ENCODE data around the gene FEM1C. TPM values are rescaled to one million over a fixed set of nuclear protein-coding genes. Genes with fewer than 3 reads are reported as not detected.

Gene FEM1C
- total and polyA plus RNA-seq, 2 of the 4 experiments (the other 2 are of a cell fraction) = 6.3 to 21.5 TPM

GRCh38 chr5:115548683-115549082, 4.1 kb upstream of the FEM1C start:
- Histone ChIP-seq H2AK9ac (replicated peaks; ENCODE audit: low read depth, low read length, poor library complexity) (no peak overlapping the region), H3K36me3 (ENCODE audit: control insufficient read depth, insufficient read depth, low read length) (no peaks in the 10 kb centered on the region), H2AFZ (replicated peaks; ENCODE audit: low read length, poor library complexity) (no peak overlapping the region), H3K14ac (replicated peaks; ENCODE audit: low read depth, low read length) (no peak overlapping the region), H3K9me3 (ENCODE audit: control insufficient read depth, insufficient read depth, low read length) (peaks cover 6% of the 10 kb centered on the region), H3K27ac (ENCODE audit: insufficient read depth, low read length) (no peak overlapping the region), H3K9me1 (ENCODE audit: insufficient read depth, low read length) (peaks cover 8% of the 10 kb centered on the region; the same call in 1 of the 2 replicates), H4K8ac (ENCODE audit: low read depth in 2 of 2, low read length in 2 of 2) (no peak overlapping the region), H3K4me2 (ENCODE audit: low read depth, low read length) (no peak overlapping the region), H2BK20ac (ENCODE audit: low read depth, low read length) (no peak overlapping the region), H3K4me3 (ENCODE audit: insufficient read depth, low read depth, low read length) (no peak overlapping the region), H3K18ac (ENCODE audit: low read depth, low read length) (no peak overlapping the region), H2BK5ac (ENCODE audit: low read depth, low read length, poor library complexity, severe bottlenecking) (no peak overlapping the region), H4K91ac (ENCODE audit: insufficient read depth, low read depth, low read length) (no peak overlapping the region), H3K4ac (ENCODE audit: low read depth, low read length) (no peak overlapping the region), H3K4me1 (ENCODE audit: control insufficient read depth, insufficient read depth, low read length) (no peaks in the 10 kb centered on the region; the same call in 1 of the 2 replicates), H3K79me1 (ENCODE audit: low read depth in 1 of 2, low read length in 2 of 2) (peaks cover 0 to 6% of the 10 kb centered on the region in 2 experiments; a peak in 1 of 4 replicates), H4K20me1 (ENCODE audit: insufficient read depth, low read length) (0 out of 2 replicates have a peak, but pooled peaks cover 4% of the 10 kb centered on the region), H2AK5ac (ENCODE audit: low read depth, low read length) (no peak overlapping the region), H3K23ac (ENCODE audit: low read depth, low read length) (no peak overlapping the region), H3K27me3 (ENCODE audit: control insufficient read depth, insufficient read depth, low read length) (no peaks in the 10 kb centered on the region), H2BK15ac (ENCODE audit: low read depth, low read length) (no peak overlapping the region), H3K56ac (ENCODE audit: extremely low read depth, insufficient read depth, low read length) (no peak overlapping the region), H3K9ac (ENCODE audit: low read depth, low read length) (no peak overlapping the region), H2BK120ac (ENCODE audit: low read depth, low read length) (no peak overlapping the region), H4K5ac (ENCODE audit: low read depth, low read length) (no peak overlapping the region)
- in situ Hi-C loops (cut with MboI; ENCODE audit: low sequenced_read_pairs) (no loop called here), dilution Hi-C loops (cut with HindIII; ENCODE audit: low sequenced_read_pairs, unreplicated experiment) (no loop called here), intact Hi-C loops (cut with micrococcal nuclease) (loop anchor here (10.0 kb wide), 1 partner anchor 286 kb away; no protein-coding TSS in a partner anchor)
- CTCF ChIA-PET = interaction anchor here (1.1 kb wide), 1 partner anchor 14 kb away, joined by 3 read pairs; no protein-coding TSS in a partner anchor
- ATAC-seq (ENCODE audit: low read depth) (no peak), DNase-seq (no peak)
- WGBS, 2 experiments (ENCODE audit: extremely low coverage in 2 of 2, insufficient read length in 1 of 2) = 100% methylated on average over 1 of the region's 4 CpGs
- POLR2A ChIA-PET (ENCODE audit: unreplicated experiment) = no interaction called here
- BruUV-seq (replicated peaks) = no TSS peak
- TF ChIP-seq CEBPB (IDR thresholded peaks at IDR 0.05; ENCODE audit: low read depth, low read length) = no peak
- no peak for TF ChIP-seq POLR2A (IDR thresholded peaks at IDR 0.05; ENCODE audit: low read depth, low read length)
- TF ChIP-seq MXI1 (IDR thresholded peaks at IDR 0.05; ENCODE audit: borderline replicate concordance, low read depth, low read length) = no peak
- TF ChIP-seq ELK1 (IDR thresholded peaks at IDR 0.05; ENCODE audit: borderline replicate concordance, low read depth, low read length) = no peak
- no peak for TF ChIP-seq CTCF (conservative IDR thresholded peaks at IDR 0.05; ENCODE audit: low read depth, low read length)
- TF ChIP-seq FOS (IDR thresholded peaks at IDR 0.05; ENCODE audit: low read depth, low read length) = no peak
- no peak for TF ChIP-seq BHLHE40 (IDR thresholded peaks at IDR 0.05; ENCODE audit: low read depth, low read length)
- no peak for TF ChIP-seq CHD1 (IDR thresholded peaks at IDR 0.05; ENCODE audit: low read depth, low read length)
- no peak for TF ChIP-seq RFX5 (IDR thresholded peaks at IDR 0.05; ENCODE audit: low read depth, low read length)
- no peak for TF ChIP-seq SMC3 (IDR thresholded peaks at IDR 0.05; ENCODE audit: low read depth, low read length)
- no peak for TF ChIP-seq NFE2L2 (IDR thresholded peaks at IDR 0.05; ENCODE audit: low read depth, low read length)
- no peak for TF ChIP-seq RCOR1 (IDR thresholded peaks at IDR 0.05; ENCODE audit: insufficient replicate concordance, low read length)
